Left lung (tissue), 10 donors: Measurements from ENCODE around the gene SUDS3. TPM values are rescaled to one million over a fixed set of nuclear protein-coding genes. Genes with fewer than 3 reads are reported as not detected.

Experiments used
- ATAC-seq: fragments of 200-7000 bp; cut with Tn5 transposase; one replicate; pipeline ENCODE4 v1.9.1; 2020; ENCODE audit warnings: moderate library complexity
- DNase-seq, 4 donors: peaks; one replicate each; pipeline ENCODE4 v3.0.0-alpha.2; 2013 to 2020
- H3K27ac ChIP-seq, 2 donors: fragments of 200-600 bp; sonication (generic) in 1 of 2; one replicate each; pipeline versions ENCODE4 v1.5.0 to v1.8.0; 2020 to 2021
- H3K27me3 ChIP-seq, 2 donors: fragments of 200-600 bp; sonication (generic) in 1 of 2; one replicate each; pipeline versions ENCODE4 v1.5.0 to v1.8.0; 2020 to 2021
- H3K36me3 ChIP-seq, 2 donors: fragments of 200-600 bp; sonication (generic) in 1 of 2; one replicate each; pipeline versions ENCODE4 v1.5.0 to v1.8.0; 2020 to 2021
- H3K4me1 ChIP-seq, 2 donors: fragments of 200-600 bp; one replicate each; pipeline ENCODE4 v1.8.0; 2021
- H3K4me3 ChIP-seq, 2 donors: fragments of 200-600 bp; sonication (generic) in 1 of 2; one replicate each; pipeline versions ENCODE4 v1.5.0 to v1.8.0; 2020 to 2021; ENCODE audit warnings: mild to moderate bottlenecking in 1 of 2
- H3K9me3 ChIP-seq, 2 donors: fragments of 200-600 bp; sonication (generic) in 1 of 2; one replicate each; pipeline versions ENCODE4 v1.5.0 to v1.8.0; 2020 to 2021
- CTCF ChIP-seq, 2 donors: fragments of 200-600 bp; sonication (generic) in 1 of 2; IDR thresholded peaks; one replicate each; pipeline versions ENCODE4 v1.5.0 to v1.8.0; 2021; ENCODE audit warnings: antibody characterized with exemption in 2 of 2
- intact Hi-C, 2 donors: fragments of 100-400 bp; cut with DNase I; formaldehyde crosslinking; loops; one replicate each; pipeline versions ENCODE4 v1.11.2 to v1.14.2; 2022
- polyA plus RNA-seq, 6 donors: library from polyadenylated mRNA; unstranded; fragments of 120-200 nt; gene quantifications; one replicate each; pipeline ENCODE4 v1.2.1, GENCODE V29; 2013; ENCODE audit not compliant: insufficient read length in 6 of 6
- total RNA-seq, 2 donors: library from RNA; stranded (reverse); fragmentation: NEBNext Ultra II Directional; extraction: Animal tissue kit (Norgen Biotek cat#: 25700); gene quantifications; one replicate each; pipeline ENCODE4 v1.2.1, GENCODE V29; 2021
- donor health status: DM: no; HTN: yes; CAD: no.
- donor health status: DM: no; HTN: no; CAD: no.

SUDS3 gene
- total and polyA plus RNA-seq, 8 donors: 23.6 to 60.8 (median 51.6) TPM

- TF ChIP-seq CTCF (IDR thresholded peaks at IDR 0.05): no peak
- no peaks in the 10 kb centered on the region for H3K9me3 ChIP-seq
- H3K27me3 ChIP-seq: no peaks in the 10 kb centered on the region
- H3K4me3 ChIP-seq: no peak overlapping the region
- DNase-seq: peak in 3 of 4 donors; percentile 11 to 68 (median 65)
- no peak overlapping the region for H3K27ac ChIP-seq
- peak; percentile 81 for ATAC-seq
- H3K4me1 ChIP-seq: no peaks in the 10 kb centered on the region
- intact Hi-C loops: no loop called here
- no peaks in the 10 kb centered on the region for H3K36me3 ChIP-seq
Observed at GRCh38 chr12:118429688-118430383, 53.5 kb downstream of the SUDS3 start.

GRCh38 chr12:118430516-118430915 lies 54.2 kb downstream of the SUDS3 start:
- ATAC-seq (no peak), DNase-seq (no peak)
- no peak overlapping the region for H3K4me3 ChIP-seq
- no peaks in the 10 kb centered on the region for H3K9me3 ChIP-seq
- intact Hi-C loops: no loop called here
- H3K36me3 ChIP-seq: no peaks in the 10 kb centered on the region
- no peaks in the 10 kb centered on the region for H3K27me3 ChIP-seq
- no peaks in the 10 kb centered on the region for H3K4me1 ChIP-seq
- no peak for TF ChIP-seq CTCF (IDR thresholded peaks at IDR 0.05)
- H3K27ac ChIP-seq: no peak overlapping the region

- no peak for TF ChIP-seq CTCF (IDR thresholded peaks at IDR 0.05)
- peak; percentile 17 for ATAC-seq
- intact Hi-C loops: no loop called here
Observed at GRCh38 chr12:118432812-118433545, 56.6 kb downstream of the SUDS3 start.

GRCh38 chr12:118436002-118436730 lies 59.8 kb downstream of the SUDS3 start:
- no peak overlapping the region for H3K4me3 ChIP-seq
- TF ChIP-seq CTCF (IDR thresholded peaks at IDR 0.05): no peak
- ATAC-seq: no peak
- no peak overlapping the region for H3K27ac ChIP-seq
- no peaks in the 10 kb centered on the region for H3K36me3 ChIP-seq
- H3K9me3 ChIP-seq: no peaks in the 10 kb centered on the region
- H3K27me3 ChIP-seq: peaks cover 0 to 18% of the 10 kb centered on the region in 2 donors
- intact Hi-C loops: no loop called here
- no peaks in the 10 kb centered on the region for H3K4me1 ChIP-seq
- no peak for DNase-seq

More at GRCh38 chr12:118432812-118433545, 56.6 kb downstream of the SUDS3 start:
- Histone ChIP-seq H3K27me3 (peaks cover 0 to 5% of the 10 kb centered on the region in 2 donors), H3K9me3 (no peaks in the 10 kb centered on the region), H3K27ac (no peak overlapping the region), H3K36me3 (no peaks in the 10 kb centered on the region), H3K4me3 (no peak overlapping the region), H3K4me1 (no peaks in the 10 kb centered on the region)
- no peak for DNase-seq

- no peaks in the 10 kb centered on the region for H3K9me3 ChIP-seq
- intact Hi-C loops: no loop called here
- ATAC-seq: no peak
Observed at GRCh38 chr12:118436986-118437385, 60.6 kb downstream of the SUDS3 start.

More at GRCh38 chr12:118436986-118437385, 60.6 kb downstream of the SUDS3 start:
- Histone ChIP-seq H3K27ac (no peak overlapping the region), H3K36me3 (no peaks in the 10 kb centered on the region), H3K4me1 (no peaks in the 10 kb centered on the region), H3K27me3 (peaks cover 0 to 20% of the 10 kb centered on the region in 2 donors), H3K4me3 (no peak overlapping the region)
- no peak for TF ChIP-seq CTCF (IDR thresholded peaks at IDR 0.05)
- no peak for DNase-seq
